Liver (tissue), 3 donors: Measurements from ENCODE around the gene SF3B5.
"Not testable (repeated sequence)": the region's sequence is repeated elsewhere in the genome, so short reads cannot be mapped to it uniquely, and the experiment has no call there.

Experiments used
- CTCF ChIP-seq: fragments of 150-350 bp; IDR thresholded peaks from 2 replicates; pipeline ENCODE4 v1.5.1; 2017; ENCODE audit warnings: improper control_type of control experiment, low read depth, low read length; ENCODE audit not compliant: missing input control
- FOXA2 ChIP-seq: IDR thresholded peaks from 2 replicates; pipeline ENCODE4 v1.6.1; 2016; ENCODE audit warnings: antibody characterized with exemption
- GABPA ChIP-seq, 2 donors: IDR thresholded peaks in 1 of 2; conservative IDR thresholded peaks in 1 of 2; 2 replicates each; pipeline ENCODE4 v1.6.1; 2016; ENCODE audit warnings: antibody characterized with exemption in 2 of 2, mild to moderate bottlenecking in 1 of 2, moderate library complexity in 1 of 2
- JUND ChIP-seq, 2 donors: IDR thresholded peaks; 2 replicates each; pipeline ENCODE4 v1.6.1; 2016; ENCODE audit warnings: antibody characterized with exemption in 2 of 2
- RAD21 ChIP-seq, 2 donors: IDR thresholded peaks; 2 replicates each; pipeline ENCODE4 v1.6.1; 2016; ENCODE audit warnings: antibody characterized with exemption in 2 of 2, mild to moderate bottlenecking in 2 of 2
- REST ChIP-seq: IDR thresholded peaks from 2 replicates; pipeline ENCODE4 v1.6.1; 2016; ENCODE audit warnings: antibody characterized with exemption, mild to moderate bottlenecking
- RXRA ChIP-seq, 2 donors: IDR thresholded peaks; 2 replicates each; pipeline ENCODE4 v1.6.1; 2017 to 2018; ENCODE audit warnings: antibody characterized with exemption in 2 of 2, mild to moderate bottlenecking in 1 of 2
- TAF1 ChIP-seq: conservative IDR thresholded peaks from 2 replicates; pipeline ENCODE4 v1.6.1; 2016; ENCODE audit warnings: antibody characterized with exemption, mild to moderate bottlenecking
- TF ChIP-seq, protein P1 (sequence below): IDR thresholded peaks from 2 replicates; pipeline ENCODE4 v1.6.1; 2016; ENCODE audit warnings: antibody characterized with exemption
- donor health status: healthy.
- donor health status: healthy.

GRCh38 chr6:144044989-144045388 lies 50.4 kb downstream of the SF3B5 start:
- not testable (repeated sequence) for TF ChIP-seq GABPA (IDR thresholded peaks at IDR 0.05 in 1 of 2, conservative IDR thresholded peaks at IDR 0.05 in 1 of 2); CTCF; RAD21 (IDR thresholded peaks at IDR 0.05); TAF1; JUND (IDR thresholded peaks at IDR 0.05); REST; FOXA2; RXRA (IDR thresholded peaks at IDR 0.05)
- TF ChIP-seq, protein P1, sequence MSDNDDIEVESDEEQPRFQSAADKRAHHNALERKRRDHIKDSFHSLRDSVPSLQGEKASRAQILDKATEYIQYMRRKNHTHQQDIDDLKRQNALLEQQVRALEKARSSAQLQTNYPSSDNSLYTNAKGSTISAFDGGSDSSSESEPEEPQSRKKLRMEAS: not testable (repeated sequence)
